Psoas muscle (tissue), 8 donors: Measurements from ENCODE around the gene MAPK8. TPM values are rescaled to one million over a fixed set of nuclear protein-coding genes. Genes with fewer than 3 reads are reported as not detected.

ENCODE experiments used
- ATAC-seq, 4 donors: fragments of 200-7000 bp; cut with Tn5 transposase; one replicate each; pipeline ENCODE4 v1.9.1; 2020; ENCODE audit warnings: moderate library complexity in 3 of 4, mild to moderate bottlenecking in 2 of 4
- DNase-seq, 2 donors: peaks; one replicate each; pipeline ENCODE4 v3.0.0-alpha.2; 2020
- H3K27ac ChIP-seq: fragments of 200-600 bp; one replicate; pipeline ENCODE4 v1.8.0; 2022
- H3K27me3 ChIP-seq, 3 donors: fragments of 200-600 bp in 1 of 3; one replicate each; pipeline versions ENCODE4 v1.6.1 to v1.8.0; 2013 to 2022; ENCODE audit warnings: low read length in 2 of 3, mild to moderate bottlenecking in 2 of 3, moderate library complexity in 1 of 3; ENCODE audit not compliant: insufficient read depth in 3 of 3
- H3K36me3 ChIP-seq, 2 donors: fragments of 200-600 bp in 1 of 2; one replicate each; pipeline versions ENCODE4 v1.6.1 to v1.8.0; 2013 to 2022; ENCODE audit warnings: low read depth in 1 of 2, mild to moderate bottlenecking in 1 of 2, moderate library complexity in 1 of 2; ENCODE audit not compliant: insufficient read depth in 1 of 2
- H3K4me1 ChIP-seq: fragments of 200-600 bp; one replicate; pipeline ENCODE4 v1.8.0; 2022
- H3K4me3 ChIP-seq: fragments of 200-600 bp; one replicate; pipeline ENCODE4 v1.8.0; 2022; ENCODE audit warnings: mild to moderate bottlenecking
- H3K9me3 ChIP-seq: fragments of 200-600 bp; one replicate; pipeline ENCODE4 v1.8.0; 2022
- CTCF ChIP-seq: fragments of 200-600 bp; IDR thresholded peaks from one replicate; pipeline ENCODE4 v1.8.0; 2022; ENCODE audit warnings: antibody characterized with exemption
- WGBS, 3 donors: extraction: QIAGEN DNeasy Blood & Tissue Kit; methylation state at CpG; one replicate each; pipeline versions ENCODE4 v1.1.6 to v1.1.7; 2013; 5-methylcytosine and 5-hydroxymethylcytosine counted together
- intact Hi-C, 2 donors: fragments of 100-400 bp; cut with DNase I; formaldehyde crosslinking; loops; one replicate each; pipeline versions ENCODE4 v1.11.0 to v1.14.2; 2022
- polyA plus RNA-seq, 3 donors: library from polyadenylated mRNA; stranded (reverse); fragments of 200-250 nt; gene quantifications; one replicate each; pipeline ENCODE4 v1.2.3, GENCODE V29; 2013
- total RNA-seq, 4 donors: library from RNA; stranded (reverse); fragmentation: NEBNext Ultra II Directional in 2 of 4; extraction: Animal tissue kit (Norgen Biotek cat#: 25700) in 2 of 4; gene quantifications; one replicate each; pipeline versions ENCODE4 v1.2.1 to v1.2.4, GENCODE V29; 2021 to 2023
- donor health status: healthy with polysubstance abuse.
- donor health status: DM: no; HTN: no; CAD: no; lungs with moderate emphysema.
- donor health status: Bipolar disorder and iron deficiency.
- donor health status: healthy.
- donor health status: DM: yes; HTN: yes; CAD: no.
- donor health status: DM: no; HTN: no; CAD: no.
- donor health status: DM: no; HTN: no; CAD: no.
- donor health status: DM: yes; HTN: yes; CAD: no.

The MAPK8 gene
- total and polyA plus RNA-seq, 7 donors, result 10.8 to 32.3 (median 24.3) TPM

DNA sequence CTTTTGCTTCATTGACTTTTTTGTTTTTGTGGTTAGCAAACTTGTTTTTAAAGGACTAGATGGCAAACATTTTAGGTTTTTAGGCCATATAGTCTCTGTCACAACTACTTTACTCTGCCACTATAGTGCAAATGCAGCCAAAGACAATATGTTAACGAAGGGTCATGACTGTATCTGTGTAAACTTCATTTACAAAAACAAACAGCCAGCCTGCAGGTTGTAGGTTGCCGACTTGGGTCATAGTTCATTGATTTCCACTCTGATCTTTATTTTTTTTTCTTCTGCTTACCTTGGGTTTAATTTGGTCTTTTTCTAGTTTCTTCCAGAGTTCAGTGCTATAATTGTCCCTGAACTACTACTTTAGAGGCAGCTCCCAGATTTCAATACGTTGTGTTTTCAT, 178.4 kb downstream of the MAPK8 start:
- Histone ChIP-seq H3K4me3 (no peak overlapping the region), H3K36me3 (no peaks in the 10 kb centered on the region), H3K27me3 (peaks cover 0 to 5% (median 0%) of the 10 kb centered on the region in 3 donors), H3K27ac (no peak overlapping the region), H3K9me3 (no peaks in the 10 kb centered on the region), H3K4me1 (no peaks in the 10 kb centered on the region)
- DNase-seq, result no peak
- no peak for TF ChIP-seq CTCF
- intact Hi-C loops, result no loop called here
- no peak for ATAC-seq
- 71 to 77% (median 77%) methylated on average over 3 of the region's 3 CpGs for WGBS, 3 donors

DNA sequence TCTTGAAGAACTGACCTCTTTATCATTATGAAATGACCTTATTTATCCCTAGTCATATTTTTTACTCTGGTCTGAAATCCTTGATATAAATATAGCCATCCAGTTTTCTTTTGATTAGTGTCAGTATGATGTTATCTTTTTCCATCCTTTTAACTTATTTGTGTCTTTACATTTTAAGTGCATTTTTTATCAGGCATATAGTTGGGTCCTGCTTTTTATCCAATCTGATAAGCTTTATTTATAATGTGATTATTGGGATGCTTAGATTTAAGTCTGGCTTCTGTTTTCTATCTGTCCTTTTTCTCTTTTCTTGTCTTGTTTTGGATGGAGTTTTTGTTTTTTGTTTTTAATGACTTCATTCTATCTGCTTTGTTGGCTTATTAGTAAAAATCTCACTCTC, 179.2 kb downstream of the MAPK8 start:
- Histone ChIP-seq H3K4me3 (no peak overlapping the region), H3K9me3 (no peaks in the 10 kb centered on the region), H3K4me1 (no peaks in the 10 kb centered on the region), H3K27me3 (peaks cover 0 to 4% (median 0%) of the 10 kb centered on the region in 3 donors), H3K27ac (no peak overlapping the region), H3K36me3 (no peaks in the 10 kb centered on the region)
- DNase-seq, result no peak
- no peak for TF ChIP-seq CTCF
- ATAC-seq, result no peak
- intact Hi-C loops, result no loop called here

DNA sequence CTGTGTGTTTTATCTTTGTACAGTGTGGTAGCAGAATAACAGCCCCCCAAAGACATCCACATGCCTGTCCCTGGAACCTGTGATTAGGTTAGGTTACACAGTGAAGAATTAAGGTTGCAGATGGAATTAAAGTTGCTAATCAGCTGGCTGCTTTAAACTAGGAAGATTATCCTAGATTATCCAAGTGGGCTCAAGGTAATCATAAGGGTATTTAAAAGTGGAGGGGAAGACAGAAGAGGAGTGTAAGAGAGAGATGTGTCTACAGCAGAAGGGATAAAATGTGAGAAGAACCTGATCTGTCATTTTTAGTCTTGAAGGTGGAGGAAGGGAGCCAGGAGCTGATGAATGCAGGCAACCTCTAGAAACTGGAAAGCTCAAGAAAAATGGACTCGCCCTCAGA, 180.8 kb downstream of the MAPK8 start:
- no peak for DNase-seq
- no peak for ATAC-seq
- Histone ChIP-seq H3K27ac (no peak overlapping the region), H3K36me3 (no peaks in the 10 kb centered on the region), H3K4me1 (no peaks in the 10 kb centered on the region), H3K27me3 (no peaks in the 10 kb centered on the region), H3K9me3 (no peaks in the 10 kb centered on the region), H3K4me3 (no peak overlapping the region)
- intact Hi-C loops, result no loop called here
- no peak for TF ChIP-seq CTCF
- WGBS, 3 donors, result 89 to 100% (median 95%) methylated on average over 1 of the region's 1 CpG

Other genes with a start within 250 kb of the MAPK8 start
- not detected for gene FRMPD2, start 32.0 kb upstream of the MAPK8 start, total RNA-seq
- under 1 TPM in 1 of 3 donors, not detected in 2; 0.04 TPM for gene FRMPD2, start 32.0 kb upstream of the MAPK8 start, polyA plus RNA-seq